Calu3 (cell line): ENCODE data around the gene SLFN12. TPM values are rescaled to one million over a fixed set of nuclear protein-coding genes. Genes with fewer than 3 reads are reported as not detected.

Experiments used
- BruUV-seq: library from RNA; stranded (reverse); fragments of 400-500 nt; replicated peaks from 2 replicates; lab custom pipeline; 2021; lab: Mats Ljungman, UMichigan
- CTCF ChIA-PET: fragments of 300-600 bp; sonication (Branson Sonifier 250); formaldehyde crosslinking; loops from one replicate; lab custom pipeline; 2022; ENCODE audit warnings: antibody characterized with exemption; lab: Charles Lee
- DNase-seq: peaks from one replicate; pipeline ENCODE4 v3.0.0; 2022
- H3K27ac Mint-ChIP-seq: one replicate; pipeline ENCODE4 v1.8.0; 2022; ENCODE audit warnings: mixed read lengths; ENCODE audit not compliant: unreplicated experiment
- H3K27me3 Mint-ChIP-seq: one replicate; pipeline ENCODE4 v1.8.0; 2022; ENCODE audit warnings: mixed read lengths; ENCODE audit not compliant: unreplicated experiment
- H3K36me3 Mint-ChIP-seq: one replicate; pipeline ENCODE4 v1.8.0; 2022; ENCODE audit warnings: mild to moderate bottlenecking, moderate library complexity, mixed read lengths; ENCODE audit not compliant: insufficient read depth, unreplicated experiment
- H3K4me1 Mint-ChIP-seq: one replicate; pipeline ENCODE4 v1.8.0; 2022; ENCODE audit warnings: mild to moderate bottlenecking, low read depth, mixed read lengths; ENCODE audit not compliant: unreplicated experiment
- H3K4me3 Mint-ChIP-seq: one replicate; pipeline ENCODE4 v1.8.0; 2022; ENCODE audit warnings: mild to moderate bottlenecking, low read depth, moderate library complexity, mixed read lengths; ENCODE audit not compliant: unreplicated experiment
- H3K9me3 Mint-ChIP-seq: one replicate; pipeline ENCODE4 v1.8.0; 2022; ENCODE audit warnings: low read depth, mixed read lengths; ENCODE audit not compliant: unreplicated experiment
- intact Hi-C: fragments of 100-400 bp; cut with micrococcal nuclease; formaldehyde crosslinking; loops from one replicate; pipeline ENCODE4 v1.10.0; 2022; ENCODE audit not compliant: unreplicated experiment
- total RNA-seq: library from RNA; stranded (reverse); gene quantifications from 2 replicates; pipeline ENCODE4 v1.2.3, GENCODE V29; 2022
- TF ChIP-seq, protein P1 (sequence below): fragments of 200-600 bp; IDR thresholded peaks from one replicate; pipeline ENCODE4 v1.8.0; 2022; ENCODE audit warnings: antibody characterized with exemption; ENCODE audit not compliant: unreplicated experiment

SLFN12 gene
- total RNA-seq, 1 experiment from 2014 or later, result 0.54 TPM

DNA sequence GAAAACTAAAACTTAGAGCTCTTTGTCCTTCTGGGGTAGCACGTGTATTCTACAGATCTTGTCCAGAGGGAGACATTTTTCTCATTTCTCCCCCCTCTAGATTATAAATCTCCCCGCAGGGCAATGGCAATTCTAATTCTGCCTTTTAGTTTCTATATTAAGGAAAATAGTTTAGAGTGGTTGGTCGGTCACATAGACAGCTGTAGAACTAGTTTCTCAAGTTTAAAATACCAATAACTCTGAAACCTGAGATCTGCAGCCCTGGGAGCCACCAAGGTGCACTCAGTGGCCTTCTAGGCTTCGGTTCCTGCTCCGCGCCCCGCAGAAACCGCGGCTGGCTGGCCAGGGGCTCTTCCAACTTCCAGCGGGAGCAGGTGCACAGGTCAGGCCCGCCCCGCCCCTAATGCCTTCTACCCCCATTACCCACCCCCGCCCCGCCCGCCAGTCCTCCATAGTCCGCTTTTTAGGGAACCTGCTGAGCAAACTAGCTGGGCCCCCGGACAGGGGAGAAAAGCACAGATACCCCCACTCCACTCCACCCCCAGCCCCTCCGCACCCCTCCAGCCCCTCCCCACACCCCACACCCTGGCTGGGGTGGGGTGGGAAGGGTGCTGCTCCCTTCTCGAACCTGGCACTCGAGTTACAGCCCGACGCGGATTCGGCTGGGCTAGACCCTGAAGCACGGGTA is 59.3 kb downstream of the SLFN12 start:
- Mint-ChIP-seq H3K27me3 (no peaks in the 10 kb centered on the region), H3K4me3 (peak overlapping the region; percentile 92), H3K36me3 (peaks cover 28% of the 10 kb centered on the region), H3K9me3 (peaks cover 8% of the 10 kb centered on the region), H3K27ac (peak overlapping the region; percentile 88), H3K4me1 (peaks cover 41% of the 10 kb centered on the region)
- DNase-seq, result peak; percentile 53
- CTCF ChIA-PET, result interaction anchor here (1.2 kb wide), 1 partner anchor 75 kb away, joined by 3 read pairs; the partner anchor contains the start of gene SLFN13
- BruUV-seq, result no TSS peak
- TF ChIP-seq, protein P1, sequence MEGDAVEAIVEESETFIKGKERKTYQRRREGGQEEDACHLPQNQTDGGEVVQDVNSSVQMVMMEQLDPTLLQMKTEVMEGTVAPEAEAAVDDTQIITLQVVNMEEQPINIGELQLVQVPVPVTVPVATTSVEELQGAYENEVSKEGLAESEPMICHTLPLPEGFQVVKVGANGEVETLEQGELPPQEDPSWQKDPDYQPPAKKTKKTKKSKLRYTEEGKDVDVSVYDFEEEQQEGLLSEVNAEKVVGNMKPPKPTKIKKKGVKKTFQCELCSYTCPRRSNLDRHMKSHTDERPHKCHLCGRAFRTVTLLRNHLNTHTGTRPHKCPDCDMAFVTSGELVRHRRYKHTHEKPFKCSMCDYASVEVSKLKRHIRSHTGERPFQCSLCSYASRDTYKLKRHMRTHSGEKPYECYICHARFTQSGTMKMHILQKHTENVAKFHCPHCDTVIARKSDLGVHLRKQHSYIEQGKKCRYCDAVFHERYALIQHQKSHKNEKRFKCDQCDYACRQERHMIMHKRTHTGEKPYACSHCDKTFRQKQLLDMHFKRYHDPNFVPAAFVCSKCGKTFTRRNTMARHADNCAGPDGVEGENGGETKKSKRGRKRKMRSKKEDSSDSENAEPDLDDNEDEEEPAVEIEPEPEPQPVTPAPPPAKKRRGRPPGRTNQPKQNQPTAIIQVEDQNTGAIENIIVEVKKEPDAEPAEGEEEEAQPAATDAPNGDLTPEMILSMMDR, result no peak
- intact Hi-C loops, result loop anchor here (1.0 to 10.0 kb wide), 3 partner anchors 75 to 159 kb away; partner anchors contain the start of genes SLFN13 and SLFN5

DNA sequence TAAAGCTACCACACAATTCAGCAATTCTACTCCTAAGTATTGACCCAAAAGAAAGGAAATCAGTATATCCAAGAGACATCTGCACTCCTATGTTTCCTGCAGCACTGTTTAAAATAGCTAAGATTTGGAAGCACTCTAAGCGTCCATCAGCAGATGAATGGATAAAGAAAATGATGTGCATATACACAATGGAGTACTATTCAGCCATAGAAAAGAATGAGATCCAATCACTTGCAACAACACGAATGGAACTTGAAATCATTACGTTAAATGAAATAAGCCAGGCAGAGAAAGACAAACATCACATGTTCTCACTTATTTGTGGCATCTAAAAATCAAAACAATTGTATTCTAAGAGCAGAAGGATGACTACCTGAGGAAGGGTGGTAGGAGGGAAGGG is 60.4 kb downstream of the SLFN12 start:
- Mint-ChIP-seq H3K4me1 (peaks cover 35% of the 10 kb centered on the region), H3K27ac (no peak overlapping the region), H3K36me3 (peaks cover 28% of the 10 kb centered on the region), H3K4me3 (peak overlapping the region; percentile 11), H3K27me3 (no peaks in the 10 kb centered on the region), H3K9me3 (peaks cover 8% of the 10 kb centered on the region)
- intact Hi-C loops, result loop anchor here (5.0 to 10.0 kb wide), 2 partner anchors 127 to 160 kb away; partner anchors contain the start of gene SLFN5
- no peak for DNase-seq
- no TSS peak for BruUV-seq
- CTCF ChIA-PET, result no interaction called here
- TF ChIP-seq, protein P1, result no peak

- CTCF ChIA-PET, result no interaction called here
- Mint-ChIP-seq H3K4me3 (no peak overlapping the region), H3K4me1 (peaks cover 8% of the 10 kb centered on the region), H3K9me3 (peaks cover 8% of the 10 kb centered on the region), H3K27ac (no peak overlapping the region), H3K36me3 (peaks cover 9% of the 10 kb centered on the region), H3K27me3 (no peaks in the 10 kb centered on the region)
- intact Hi-C loops, result no loop called here
- no peak for DNase-seq
- BruUV-seq, result no TSS peak
- TF ChIP-seq, protein P1, result no peak
These were observed 64.0 kb downstream of the SLFN12 start for GRCh38 chr17:35368081-35368830.

DNA sequence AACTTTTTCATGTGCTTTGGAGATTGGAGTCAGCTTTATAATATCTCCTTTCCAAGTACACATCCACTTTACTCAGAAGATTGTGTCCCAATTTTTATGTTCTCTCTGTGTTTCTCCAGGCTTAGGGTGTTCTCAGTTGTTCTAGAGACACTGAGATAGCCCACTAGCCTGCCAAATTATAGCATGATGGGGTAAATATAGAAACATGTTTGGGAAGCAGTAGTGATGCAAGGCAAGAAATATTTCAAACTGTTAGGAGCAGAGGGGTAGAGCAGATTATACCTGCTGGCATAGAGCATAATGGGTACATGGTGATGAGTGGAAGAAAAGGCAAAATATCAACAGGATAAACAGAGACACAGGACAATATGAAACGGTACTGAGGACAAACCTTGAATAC is 71.3 kb downstream of the SLFN12 start:
- BruUV-seq, result no TSS peak
- DNase-seq, result no peak
- H3K4me3 Mint-ChIP-seq, result no peak overlapping the region
- intact Hi-C loops, result no loop called here
- H3K27ac Mint-ChIP-seq, result no peak overlapping the region
- H3K9me3 Mint-ChIP-seq, result no peaks in the 10 kb centered on the region
- peaks cover 4% of the 10 kb centered on the region for H3K36me3 Mint-ChIP-seq
- CTCF ChIA-PET, result no interaction called here
- TF ChIP-seq, protein P1, result no peak
- no peaks in the 10 kb centered on the region for H3K27me3 Mint-ChIP-seq
- no peaks in the 10 kb centered on the region for H3K4me1 Mint-ChIP-seq

Other genes starting within 250 kb of the SLFN12 start
- gene SLC35G3, start 238.1 kb downstream of the SLFN12 start, total RNA-seq, result not detected in 2 replicates
- gene SLFN5, start 189.4 kb downstream of the SLFN12 start, total RNA-seq, result 104 and 141 TPM in 2 replicates
- 35.3 and 38.2 TPM in 2 replicates for gene SLFN11, start 58.9 kb downstream of the SLFN12 start, total RNA-seq
- 44.4 and 46.2 TPM in 2 replicates for gene SLFN13, start 16.3 kb upstream of the SLFN12 start, total RNA-seq
- gene SLFN12L, start 105.2 kb upstream of the SLFN12 start, total RNA-seq, result 0.14 and 0.51 TPM in 2 replicates
- gene SLFN14, start 128.3 kb upstream of the SLFN12 start, total RNA-seq, result not detected in 2 replicates
- gene PEX12, start 146.1 kb upstream of the SLFN12 start, total RNA-seq, result 3.4 and 4.1 TPM in 2 replicates
- 309 and 320 TPM in 2 replicates for gene AP2B1, start 154.8 kb upstream of the SLFN12 start, total RNA-seq